ENCODE measurements around the gene CR2.
A peak's percentile ranks its signal among the peaks of the same experiment; 100 is the strongest.
"Not testable (repeated sequence)": the region's sequence is repeated elsewhere in the genome, so short reads cannot be mapped to it uniquely, and the experiment has no call there.

Gene CR2

GRCh38 chr1:207454046-207454964 is at the start of gene CR2:
Gene CR2 (plus strand): TSS chr1:207454328. CDS start chr1:207454419, 91 bp downstream.
- peak; percentile 82 for DNase-seq

- no peak for DNase-seq
Measured at GRCh38 chr1:207404849-207405525, 49.1 kb upstream of the CR2 start.

DNA sequence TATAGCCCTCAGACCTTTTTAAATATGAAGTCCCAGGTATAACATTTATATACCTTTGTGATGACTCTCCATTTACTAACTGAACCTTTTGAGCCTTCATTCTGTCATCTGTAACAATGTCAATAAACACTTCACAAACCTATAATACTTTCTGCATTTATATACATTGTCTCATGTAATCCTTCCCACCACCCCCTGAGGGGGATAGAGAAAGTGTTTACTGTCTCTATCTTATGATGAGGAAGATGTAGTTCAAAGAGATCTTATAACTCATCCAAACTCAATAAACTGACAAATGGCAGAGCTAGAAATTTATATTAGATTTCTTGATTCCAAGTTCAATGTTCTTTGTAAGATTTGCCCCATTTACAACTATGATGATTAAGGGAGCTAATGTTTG is 48.3 kb upstream of the CR2 start:
- no peak for DNase-seq

DNA sequence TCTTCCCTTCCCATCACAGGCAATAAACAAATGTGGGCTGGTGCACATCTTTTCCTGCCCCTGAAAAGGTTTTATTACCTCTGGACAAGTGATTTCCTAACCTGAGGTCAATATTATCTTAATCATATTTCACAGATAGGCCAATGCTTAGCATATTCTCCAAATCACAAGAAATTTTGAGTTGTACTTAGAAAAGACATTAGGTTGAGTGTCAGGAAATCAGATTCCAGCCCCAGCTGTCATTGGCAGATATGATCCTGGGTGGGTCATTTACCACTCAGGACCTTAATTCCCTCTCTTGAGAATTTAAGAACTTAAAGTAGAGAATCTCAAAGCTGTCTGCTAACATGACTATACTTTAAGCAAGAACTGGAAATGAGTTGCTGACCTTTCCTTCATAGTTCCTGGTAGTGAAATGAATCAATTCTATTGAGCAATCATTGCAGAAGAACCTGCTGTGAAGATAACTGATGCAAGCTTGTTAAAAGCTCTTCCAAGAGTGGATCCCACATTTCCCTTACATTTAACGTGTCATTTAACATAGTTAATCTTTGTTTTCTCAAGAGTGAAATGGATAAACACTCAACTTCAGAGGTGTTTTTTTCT is 46.4 kb upstream of the CR2 start:
- no peak for DNase-seq

DNA sequence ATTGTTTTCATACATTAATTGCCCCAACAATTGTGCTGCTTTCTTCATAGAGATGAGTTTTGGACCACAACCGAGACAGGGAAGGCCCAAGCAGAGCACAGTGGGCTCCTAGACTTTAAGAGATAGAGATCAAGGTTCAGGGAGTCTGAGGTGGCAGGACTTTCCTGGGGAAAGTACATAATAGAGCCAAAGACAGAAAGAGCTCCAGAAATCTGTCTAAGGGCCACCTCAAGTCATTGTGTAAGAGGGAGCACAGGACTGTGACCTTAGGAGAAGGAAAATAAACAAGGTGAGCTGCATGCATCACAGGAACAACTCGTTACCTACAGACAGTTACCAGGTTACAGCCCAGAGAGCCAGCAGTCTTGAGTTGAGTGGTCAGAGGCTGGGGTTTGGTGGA is 41.3 kb upstream of the CR2 start:
- no peak for DNase-seq

DNA sequence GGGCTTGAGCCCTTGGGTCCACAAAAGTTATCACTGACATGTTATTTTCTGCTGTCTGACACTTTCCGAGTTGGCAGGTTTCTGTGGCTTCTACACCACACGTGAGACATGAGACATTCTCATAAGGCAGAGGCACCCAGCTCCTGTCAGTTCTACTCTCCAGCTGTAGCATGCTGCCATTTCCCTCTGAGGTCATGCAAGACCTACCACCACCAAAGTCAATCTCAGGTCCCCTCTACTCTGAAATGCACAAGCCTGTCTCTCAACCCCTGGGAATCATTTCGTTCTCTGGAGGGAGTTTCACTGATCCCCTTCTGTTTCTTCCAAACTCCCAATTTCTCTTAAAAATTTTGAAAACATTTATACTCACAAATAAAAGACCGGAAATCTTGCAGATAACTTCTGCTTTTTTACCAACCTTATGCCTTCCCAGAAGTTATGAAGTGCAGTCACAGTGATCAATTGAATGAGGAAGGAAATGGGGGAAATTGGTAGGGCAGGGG is 39.5 kb upstream of the CR2 start:
- no peak for DNase-seq

- no peak for DNase-seq
Measured at GRCh38 chr1:207417076-207417475, 37.1 kb upstream of the CR2 start.

- DNase-seq: no peak
Measured at GRCh38 chr1:207418351-207418750, 35.8 kb upstream of the CR2 start.

- no peak for DNase-seq
Measured at GRCh38 chr1:207420109-207420508, 34.0 kb upstream of the CR2 start.

- DNase-seq: no peak
Measured at GRCh38 chr1:207421078-207421477, 33.0 kb upstream of the CR2 start.

GRCh38 chr1:207423560-207424292 is 30.4 kb upstream of the CR2 start:
- no peak for DNase-seq

GRCh38 chr1:207424570-207425131 is 29.5 kb upstream of the CR2 start:
- DNase-seq: no peak

DNA sequence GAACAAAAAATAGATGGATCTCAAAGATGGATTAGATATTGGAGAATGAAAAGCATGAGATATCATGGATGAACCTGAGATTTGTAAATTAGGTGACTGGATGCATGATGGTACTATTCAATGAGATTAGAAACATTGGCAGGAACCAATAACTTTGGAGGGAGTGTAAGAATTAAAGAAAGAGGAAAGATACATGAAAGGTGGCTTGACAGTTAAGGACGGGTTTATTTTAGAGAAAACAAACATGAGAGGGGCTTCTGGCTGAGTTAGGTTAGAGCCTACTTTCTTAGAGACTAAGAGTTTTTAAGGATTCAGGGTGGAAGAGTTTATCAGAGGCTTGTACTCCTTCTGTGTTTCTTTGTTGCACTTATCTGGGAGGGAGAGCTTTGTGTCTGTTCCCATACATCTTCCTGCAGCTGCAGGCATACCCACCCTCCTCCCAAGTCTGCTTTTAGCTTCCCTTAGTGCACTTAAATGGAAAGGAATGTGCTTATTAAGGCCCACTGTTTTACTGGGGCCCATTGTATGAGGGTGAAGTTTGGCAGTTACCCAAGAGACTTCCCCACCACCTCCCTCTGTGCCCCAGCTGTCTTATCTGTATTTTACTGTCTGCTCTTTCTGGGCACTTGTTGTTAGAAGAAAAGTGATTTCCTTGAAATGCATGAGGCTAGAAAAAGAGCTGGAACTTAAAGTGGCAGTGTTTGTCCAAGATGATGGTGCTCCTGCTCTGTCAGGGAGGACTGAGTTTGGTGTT is 26.1 kb upstream of the CR2 start:
- DNase-seq: no peak

GRCh38 chr1:207428783-207429182 is 25.3 kb upstream of the CR2 start:
- no peak for DNase-seq

DNA sequence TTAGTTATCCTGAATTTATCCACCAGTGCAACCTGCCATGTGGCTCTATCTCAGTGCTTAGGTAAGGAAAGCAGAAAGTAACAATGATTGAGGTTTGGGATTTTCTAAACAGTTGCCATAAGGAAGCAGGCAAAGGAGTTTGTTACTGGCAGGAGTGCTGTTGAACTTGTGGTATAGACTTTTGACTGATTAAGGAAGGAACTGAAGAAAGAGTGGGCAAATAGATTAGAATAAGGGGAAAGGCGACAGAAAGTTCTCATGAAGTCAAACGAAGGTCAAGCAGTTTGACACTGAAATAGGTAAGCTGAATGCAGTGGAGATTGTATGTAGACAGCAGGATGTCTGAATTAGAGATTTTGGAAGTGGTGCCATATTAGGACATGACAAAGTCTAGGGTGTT is 24.2 kb upstream of the CR2 start:
- DNase-seq: no peak

GRCh38 chr1:207430602-207431001 is 23.5 kb upstream of the CR2 start:
- no peak for DNase-seq

DNA sequence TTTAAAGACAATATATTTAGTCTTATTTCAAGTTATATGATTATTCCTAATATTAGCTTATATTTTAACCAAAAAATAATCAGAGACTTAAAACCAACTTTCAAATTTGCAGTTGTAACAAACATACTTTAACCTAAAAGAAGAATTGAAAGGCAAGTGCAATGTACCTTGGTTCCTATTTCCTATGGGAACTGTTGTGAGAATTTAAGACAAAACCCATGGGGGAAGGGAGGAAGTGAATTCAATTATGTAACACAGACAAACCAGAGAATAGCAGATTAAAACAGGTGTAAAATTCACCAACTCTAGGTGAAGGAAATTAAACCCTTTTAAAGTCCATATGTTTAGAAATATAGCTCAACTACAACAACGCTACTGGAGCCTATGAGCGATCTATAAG is 22.6 kb upstream of the CR2 start:
- no peak for DNase-seq

GRCh38 chr1:207433435-207433834 is 20.7 kb upstream of the CR2 start:
- no peak for DNase-seq

GRCh38 chr1:207436746-207437145 is 17.4 kb upstream of the CR2 start:
- not testable (repeated sequence) for DNase-seq

DNA sequence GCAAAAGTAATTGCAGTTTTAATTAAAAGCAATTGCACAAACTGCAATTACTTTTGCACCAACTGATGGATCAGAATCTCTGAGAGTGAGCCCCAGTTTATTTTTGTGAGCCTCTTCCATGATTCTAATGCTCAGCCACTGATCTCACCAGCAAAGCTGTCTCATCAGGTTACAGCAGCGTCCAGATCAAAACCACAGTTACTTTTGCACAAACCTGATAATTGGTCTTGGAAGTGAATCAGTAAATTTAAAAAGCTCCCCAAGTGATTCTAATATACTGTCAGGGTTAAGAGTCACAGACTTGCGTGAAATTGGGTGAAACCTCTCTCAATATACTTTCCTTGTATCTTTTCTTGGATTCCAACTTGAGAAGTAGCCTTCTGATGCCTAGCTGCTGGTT is 13.5 kb upstream of the CR2 start:
- DNase-seq: no peak

- DNase-seq: no peak
Measured at GRCh38 chr1:207444514-207445217, 9.5 kb upstream of the CR2 start.

All from activated CD8-positive, alpha-beta memory T cell treated with anti-CD3 and anti-CD28 coated beads, Interleukin-2, amount 50 U/mL, for 48 hours (primary cell).